Ramos (cell line): ENCODE measurements around the gene MPP7.
"Not testable (repeated sequence)": the region's sequence is repeated elsewhere in the genome, so short reads cannot be mapped to it uniquely, and the experiment has no call there.

ENCODE experiments used
- in situ Hi-C: fragments of 300-500 bp; cut with MboI; formaldehyde crosslinking; loops from one replicate; pipeline ENCODE4 v1.14.3; 2022; ENCODE audit warnings: low sequenced_read_pairs; ENCODE audit not compliant: unreplicated experiment

MPP7 gene

GRCh38 chr10:28302638-28303488 lies at the start of gene MPP7:
Gene MPP7, minus strand, starts transcription at chr10:28303064. Its CDS starts 64,460 bp downstream, at chr10:28238604.
- in situ Hi-C loops = no loop called here

GRCh38 chr10:28349892-28350291 lies 47.0 kb upstream of the MPP7 start:
- in situ Hi-C loops = no loop called here

- in situ Hi-C loops = no loop called here
Measured at GRCh38 chr10:28343987-28344895, 41.4 kb upstream of the MPP7 start.

- in situ Hi-C loops = no loop called here
Measured at GRCh38 chr10:28343252-28343651, 40.4 kb upstream of the MPP7 start.

GRCh38 chr10:28341679-28342078 lies 38.8 kb upstream of the MPP7 start:
- in situ Hi-C loops = not testable (repeated sequence)

- in situ Hi-C loops = no loop called here
Measured at GRCh38 chr10:28332726-28333125, 29.9 kb upstream of the MPP7 start.

- in situ Hi-C loops = no loop called here
Measured at GRCh38 chr10:28331841-28332240, 29.0 kb upstream of the MPP7 start.

- in situ Hi-C loops = no loop called here
Measured at GRCh38 chr10:28331066-28331465, 28.2 kb upstream of the MPP7 start.

- in situ Hi-C loops = no loop called here
Measured at GRCh38 chr10:28328346-28328745, 25.5 kb upstream of the MPP7 start.

- in situ Hi-C loops = no loop called here
Measured at GRCh38 chr10:28327491-28327880, 24.6 kb upstream of the MPP7 start.

- in situ Hi-C loops = no loop called here
Measured at GRCh38 chr10:28326516-28327490, 23.9 kb upstream of the MPP7 start.

GRCh38 chr10:28320799-28321198 lies 17.9 kb upstream of the MPP7 start:
- in situ Hi-C loops = no loop called here

- in situ Hi-C loops = no loop called here
Measured at GRCh38 chr10:28320090-28320489, 17.2 kb upstream of the MPP7 start.

- in situ Hi-C loops = not testable (repeated sequence)
Measured at GRCh38 chr10:28319061-28319460, 16.2 kb upstream of the MPP7 start.

- in situ Hi-C loops = no loop called here
Measured at GRCh38 chr10:28318626-28319025, 15.8 kb upstream of the MPP7 start.

- in situ Hi-C loops = no loop called here
Measured at GRCh38 chr10:28317760-28318159, 14.9 kb upstream of the MPP7 start.

- in situ Hi-C loops = no loop called here
Measured at GRCh38 chr10:28316696-28317095, 13.8 kb upstream of the MPP7 start.

GRCh38 chr10:28315140-28315539 lies 12.3 kb upstream of the MPP7 start:
- in situ Hi-C loops = no loop called here

- in situ Hi-C loops = no loop called here
Measured at GRCh38 chr10:28314211-28314610, 11.3 kb upstream of the MPP7 start.

- in situ Hi-C loops = no loop called here
Measured at GRCh38 chr10:28312572-28312971, 9.7 kb upstream of the MPP7 start.
